ENCODE results near the gene UCN3. TPM values are rescaled to one million over a fixed set of nuclear protein-coding genes. Genes with fewer than 3 reads are reported as not detected.

UCN3 gene, protein sequence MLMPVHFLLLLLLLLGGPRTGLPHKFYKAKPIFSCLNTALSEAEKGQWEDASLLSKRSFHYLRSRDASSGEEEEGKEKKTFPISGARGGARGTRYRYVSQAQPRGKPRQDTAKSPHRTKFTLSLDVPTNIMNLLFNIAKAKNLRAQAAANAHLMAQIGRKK
- polyA plus RNA-seq: 11.4 TPM
- long read RNA-seq, donor 1, partial matches to known transcripts: 5 of 10 reads
- long read RNA-seq, donor 1, other reads (novel, unspliced or antisense): 5 of 10 reads
- long read RNA-seq, donor 2, partial matches to known transcripts: 0 of 1 reads
- long read RNA-seq, donor 2, other reads (novel, unspliced or antisense): 0 of 1 reads
- long read RNA-seq, donor 3: 0 reads
- long read RNA-seq, donor 4: 0 reads
- long read RNA-seq, donor 5: 0 reads
- long read RNA-seq, donor 6, partial matches to known transcripts: 0 of 3 reads
- long read RNA-seq, donor 6, other reads (novel, unspliced or antisense): 0 of 3 reads
- long read RNA-seq, donor 7, partial matches to known transcripts: 0 of 1 reads
- long read RNA-seq, donor 7, other reads (novel, unspliced or antisense): 0 of 1 reads
- long read RNA-seq, donor 8, partial matches to known transcripts: 0 of 2 reads
- long read RNA-seq, donor 8, other reads (novel, unspliced or antisense): 0 of 2 reads
- long read RNA-seq, donor 9, partial matches to known transcripts: 0 of 2 reads
- long read RNA-seq, donor 9, other reads (novel, unspliced or antisense): 0 of 2 reads
- long read RNA-seq, donor 10, transcript UCN3-201 (2 exons, 1,200 nt): major isoform, 6 of 16 reads
- long read RNA-seq, donor 10, partial matches to known transcripts: 10 of 16 reads
- long read RNA-seq, donor 10, other reads (novel, unspliced or antisense): 0 of 16 reads
- long read RNA-seq, donor 11, partial matches to known transcripts: 0 of 3 reads
- long read RNA-seq, donor 11, other reads (novel, unspliced or antisense): 0 of 3 reads

GRCh38 chr10:5364890-5365338, at the start of gene UCN3:
TSS of gene UCN3 (plus strand) at chr10:5364966. CDS start at chr10:5373721, 8,755 bp downstream.
- peaks cover 44% of the 10 kb centered on the region for H3K27me3 ChIP-seq (ENCODE audit: control insufficient read depth, insufficient read depth, low read length)
- no peaks in the 10 kb centered on the region for H3K36me3 ChIP-seq (ENCODE audit: control insufficient read depth, insufficient read depth, low read length)
- H3K4me3 ChIP-seq (ENCODE audit: low read length): peak within 1 kb of the TSS; percentile 16
- peaks cover under 1% of the 10 kb centered on the region for H3K9me3 ChIP-seq (ENCODE audit: control insufficient read depth, low read depth, low read length)
- no CpG with 5 or more reads among the region's 21 CpGs for WGBS (ENCODE audit: insufficient coverage, low lambda C conversion rate)
- H3K4me1 ChIP-seq (ENCODE audit: control insufficient read depth, insufficient read depth, low read length): peaks cover 6% of the 10 kb centered on the region
- no peak within 1 kb of the TSS for H3K27ac ChIP-seq (ENCODE audit: low read length)
- peak in 1 of 2 donors; percentile 18 for DNase-seq

DNA sequence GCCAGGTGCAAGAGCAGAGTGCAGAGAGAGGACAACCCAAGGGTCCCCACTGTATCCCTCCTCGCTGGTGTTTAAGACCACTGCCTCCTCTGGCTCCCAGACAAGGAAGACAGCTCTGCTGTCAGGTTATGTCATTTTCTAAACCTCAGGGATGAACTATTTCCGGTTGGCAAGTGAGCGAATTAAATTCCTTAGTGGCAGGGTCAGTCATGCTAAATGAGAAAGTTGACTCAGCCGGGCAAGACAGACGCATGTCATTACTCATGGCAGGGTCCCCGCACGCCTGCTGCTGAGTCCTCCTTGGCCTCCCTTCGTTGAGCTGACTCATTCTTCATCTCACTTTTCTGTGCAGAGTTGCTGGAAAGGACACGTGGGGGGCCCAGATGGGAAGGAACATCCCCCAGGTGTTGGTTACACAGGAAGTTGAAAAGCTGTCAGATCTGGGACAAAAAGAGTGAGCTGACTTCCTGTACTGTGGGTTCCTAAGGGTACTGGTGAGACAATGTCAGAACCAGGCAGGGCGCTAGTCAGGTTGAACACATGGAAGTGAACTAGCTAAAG, 47.1 kb upstream of the UCN3 start:
- Histone ChIP-seq H3K27me3 (ENCODE audit: control insufficient read depth, insufficient read depth, low read length) (no peaks in the 10 kb centered on the region), H3K36me3 (ENCODE audit: control insufficient read depth, insufficient read depth, low read length) (no peaks in the 10 kb centered on the region), H3K4me1 (ENCODE audit: control insufficient read depth, insufficient read depth, low read length) (no peaks in the 10 kb centered on the region), H3K9me3 (ENCODE audit: control insufficient read depth, low read depth, low read length) (no peaks in the 10 kb centered on the region), H3K4me3 (ENCODE audit: low read length) (no peak overlapping the region), H3K27ac (ENCODE audit: low read length) (no peak overlapping the region)
- no peak for DNase-seq
- no CpG with 5 or more reads among the region's 10 CpGs for WGBS (ENCODE audit: insufficient coverage, low lambda C conversion rate)

GRCh38 chr10:5318148-5318547, 46.6 kb upstream of the UCN3 start:
- H3K4me3 ChIP-seq (ENCODE audit: low read length): no peak overlapping the region
- H3K9me3 ChIP-seq (ENCODE audit: control insufficient read depth, low read depth, low read length): no peaks in the 10 kb centered on the region
- H3K36me3 ChIP-seq (ENCODE audit: control insufficient read depth, insufficient read depth, low read length): no peaks in the 10 kb centered on the region
- no CpG with 5 or more reads among the region's 5 CpGs for WGBS (ENCODE audit: insufficient coverage, low lambda C conversion rate)
- DNase-seq: no peak
- H3K27ac ChIP-seq (ENCODE audit: low read length): no peak overlapping the region
- H3K27me3 ChIP-seq (ENCODE audit: control insufficient read depth, insufficient read depth, low read length): no peaks in the 10 kb centered on the region
- no peaks in the 10 kb centered on the region for H3K4me1 ChIP-seq (ENCODE audit: control insufficient read depth, insufficient read depth, low read length)

DNA sequence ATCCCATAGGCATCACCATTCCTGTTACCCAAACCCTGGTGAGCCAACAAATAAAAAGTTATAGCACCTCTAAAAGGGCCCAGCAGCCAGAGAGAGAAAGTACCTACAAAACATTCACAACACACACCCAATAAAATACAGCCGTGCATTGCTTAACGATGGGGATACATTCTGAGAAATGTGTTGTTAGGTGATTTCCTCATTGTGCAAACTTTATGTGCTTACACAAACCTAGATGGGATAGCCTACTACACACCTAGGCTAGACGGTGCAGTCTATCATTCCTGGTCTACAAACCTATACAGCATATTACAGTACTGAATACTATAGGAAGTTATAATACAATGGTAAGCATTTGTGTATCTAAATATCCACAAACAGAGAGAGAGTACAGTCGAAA, 44.9 kb upstream of the UCN3 start:
- H3K4me1 ChIP-seq (ENCODE audit: control insufficient read depth, insufficient read depth, low read length): no peaks in the 10 kb centered on the region
- no peak overlapping the region for H3K27ac ChIP-seq (ENCODE audit: low read length)
- H3K9me3 ChIP-seq (ENCODE audit: control insufficient read depth, low read depth, low read length): no peaks in the 10 kb centered on the region
- H3K27me3 ChIP-seq (ENCODE audit: control insufficient read depth, insufficient read depth, low read length): no peaks in the 10 kb centered on the region
- H3K4me3 ChIP-seq (ENCODE audit: low read length): no peak overlapping the region
- H3K36me3 ChIP-seq (ENCODE audit: control insufficient read depth, insufficient read depth, low read length): no peaks in the 10 kb centered on the region
- WGBS (ENCODE audit: insufficient coverage, low lambda C conversion rate): 100% methylated on average over 1 of the region's 4 CpGs
- DNase-seq: no peak

DNA sequence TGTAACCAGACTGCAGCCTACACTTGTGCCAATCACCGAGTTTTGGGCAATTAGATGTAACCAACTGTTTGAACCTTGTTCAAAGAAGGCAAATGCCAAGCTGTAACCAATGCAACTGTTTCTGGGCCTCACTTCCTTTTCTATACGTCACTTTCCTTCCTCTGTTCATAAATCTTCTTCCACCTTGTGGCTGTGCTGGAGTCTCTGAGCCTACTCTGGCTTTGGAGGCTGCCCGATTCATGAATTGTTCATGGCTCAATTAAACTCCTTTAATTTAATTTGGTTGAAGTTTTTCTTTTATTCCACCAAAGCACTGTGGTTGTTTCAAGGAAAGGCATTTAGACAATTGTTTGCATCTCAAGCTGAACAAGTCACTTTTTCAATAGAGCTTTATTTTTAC, 43.5 kb upstream of the UCN3 start:
- 71% methylated on average over 1 of the region's 3 CpGs for WGBS (ENCODE audit: insufficient coverage, low lambda C conversion rate)

DNA sequence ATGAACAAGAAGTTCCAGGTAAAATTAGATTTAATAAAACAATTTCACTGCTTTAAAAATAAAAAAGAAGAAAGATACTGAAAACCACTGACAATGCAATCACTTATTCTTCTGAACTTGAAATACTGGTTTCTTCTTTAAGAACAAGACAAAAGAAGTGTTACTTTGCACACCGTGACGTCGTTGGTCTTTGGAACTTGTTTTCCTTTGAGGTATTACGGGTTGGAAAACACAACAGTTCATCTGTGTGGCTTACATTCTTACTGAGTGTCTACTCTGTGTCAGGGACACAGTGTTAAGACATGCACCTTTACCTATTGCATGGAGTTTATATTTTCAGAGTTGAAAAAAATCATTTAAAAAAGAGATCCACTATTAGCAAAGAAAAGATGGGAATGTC, 41.3 kb upstream of the UCN3 start:
- Histone ChIP-seq H3K27ac (ENCODE audit: low read length) (no peak overlapping the region), H3K4me1 (ENCODE audit: control insufficient read depth, insufficient read depth, low read length) (no peaks in the 10 kb centered on the region), H3K4me3 (ENCODE audit: low read length) (no peak overlapping the region), H3K27me3 (ENCODE audit: control insufficient read depth, insufficient read depth, low read length) (no peaks in the 10 kb centered on the region), H3K36me3 (ENCODE audit: control insufficient read depth, insufficient read depth, low read length) (no peaks in the 10 kb centered on the region), H3K9me3 (ENCODE audit: control insufficient read depth, low read depth, low read length) (no peaks in the 10 kb centered on the region)
- 60% methylated on average over 1 of the region's 4 CpGs for WGBS (ENCODE audit: insufficient coverage, low lambda C conversion rate)
- DNase-seq: no peak

More for the DNA sequence above, 43.5 kb upstream of the UCN3 start:
- H3K27me3 ChIP-seq (ENCODE audit: control insufficient read depth, insufficient read depth, low read length): no peaks in the 10 kb centered on the region
- H3K4me1 ChIP-seq (ENCODE audit: control insufficient read depth, insufficient read depth, low read length): no peaks in the 10 kb centered on the region
- H3K27ac ChIP-seq (ENCODE audit: low read length): no peak overlapping the region
- no peak for DNase-seq
- H3K4me3 ChIP-seq (ENCODE audit: low read length): no peak overlapping the region
- H3K36me3 ChIP-seq (ENCODE audit: control insufficient read depth, insufficient read depth, low read length): no peaks in the 10 kb centered on the region
- no peaks in the 10 kb centered on the region for H3K9me3 ChIP-seq (ENCODE audit: control insufficient read depth, low read depth, low read length)

GRCh38 chr10:5325076-5325475, 39.7 kb upstream of the UCN3 start:
- H3K36me3 ChIP-seq (ENCODE audit: control insufficient read depth, insufficient read depth, low read length): no peaks in the 10 kb centered on the region
- no peaks in the 10 kb centered on the region for H3K4me1 ChIP-seq (ENCODE audit: control insufficient read depth, insufficient read depth, low read length)
- H3K4me3 ChIP-seq (ENCODE audit: low read length): no peak overlapping the region
- H3K9me3 ChIP-seq (ENCODE audit: control insufficient read depth, low read depth, low read length): no peaks in the 10 kb centered on the region
- WGBS (ENCODE audit: insufficient coverage, low lambda C conversion rate): no CpG with 5 or more reads among the region's 6 CpGs
- no peaks in the 10 kb centered on the region for H3K27me3 ChIP-seq (ENCODE audit: control insufficient read depth, insufficient read depth, low read length)
- DNase-seq: no peak
- H3K27ac ChIP-seq (ENCODE audit: low read length): no peak overlapping the region

- Histone ChIP-seq H3K4me3 (ENCODE audit: low read length) (no peak overlapping the region), H3K27ac (ENCODE audit: low read length) (no peak overlapping the region), H3K27me3 (ENCODE audit: control insufficient read depth, insufficient read depth, low read length) (no peaks in the 10 kb centered on the region), H3K4me1 (ENCODE audit: control insufficient read depth, insufficient read depth, low read length) (no peaks in the 10 kb centered on the region), H3K9me3 (ENCODE audit: control insufficient read depth, low read depth, low read length) (peaks cover 5% of the 10 kb centered on the region), H3K36me3 (ENCODE audit: control insufficient read depth, insufficient read depth, low read length) (no peaks in the 10 kb centered on the region)
- 100% methylated on average over 2 of the region's 5 CpGs for WGBS (ENCODE audit: insufficient coverage, low lambda C conversion rate)
- no peak for DNase-seq
Measured at GRCh38 chr10:5334196-5334880, 30.4 kb upstream of the UCN3 start.

GRCh38 chr10:5338010-5338409, 26.8 kb upstream of the UCN3 start:
- no peak overlapping the region for H3K4me3 ChIP-seq (ENCODE audit: low read length)
- DNase-seq: no peak
- H3K4me1 ChIP-seq (ENCODE audit: control insufficient read depth, insufficient read depth, low read length): no peaks in the 10 kb centered on the region
- no peaks in the 10 kb centered on the region for H3K36me3 ChIP-seq (ENCODE audit: control insufficient read depth, insufficient read depth, low read length)
- peaks cover 5% of the 10 kb centered on the region for H3K9me3 ChIP-seq (ENCODE audit: control insufficient read depth, low read depth, low read length)
- H3K27ac ChIP-seq (ENCODE audit: low read length): no peak overlapping the region
- no peaks in the 10 kb centered on the region for H3K27me3 ChIP-seq (ENCODE audit: control insufficient read depth, insufficient read depth, low read length)

GRCh38 chr10:5343092-5343491, 21.7 kb upstream of the UCN3 start:
- Histone ChIP-seq H3K27ac (ENCODE audit: low read length) (no peak overlapping the region), H3K36me3 (ENCODE audit: control insufficient read depth, insufficient read depth, low read length) (no peaks in the 10 kb centered on the region), H3K27me3 (ENCODE audit: control insufficient read depth, insufficient read depth, low read length) (no peaks in the 10 kb centered on the region), H3K4me3 (ENCODE audit: low read length) (no peak overlapping the region), H3K4me1 (ENCODE audit: control insufficient read depth, insufficient read depth, low read length) (no peaks in the 10 kb centered on the region), H3K9me3 (ENCODE audit: control insufficient read depth, low read depth, low read length) (no peaks in the 10 kb centered on the region)
- no peak for DNase-seq
- WGBS (ENCODE audit: insufficient coverage, low lambda C conversion rate): no CpG with 5 or more reads among the region's 3 CpGs
